Measurements from ENCODE around the gene ARSG. TPM values are rescaled to one million over a fixed set of nuclear protein-coding genes. Genes with fewer than 3 reads are reported as not detected.

ARSG gene
- total RNA-seq, 1 experiment from 2014 or later: 7.9 TPM

DNA sequence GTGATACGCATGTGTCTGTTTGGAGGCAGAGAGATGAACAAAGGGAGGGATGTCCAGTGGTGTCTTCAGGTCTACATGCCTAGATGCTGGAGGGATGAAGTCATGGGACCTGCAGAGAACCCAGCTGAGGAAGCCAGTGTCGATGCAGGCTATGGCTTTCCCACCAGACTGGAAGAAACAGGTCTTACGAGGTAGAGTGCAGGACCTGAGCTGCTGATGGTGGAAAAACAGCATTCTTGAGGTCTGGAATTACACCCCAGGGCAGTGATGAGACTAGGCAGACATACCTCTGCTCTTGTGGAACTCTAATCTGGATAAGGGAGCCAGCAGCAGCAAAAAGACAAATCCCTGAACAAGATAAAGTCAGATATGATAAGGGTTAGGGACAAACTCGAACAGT, 37.4 kb downstream of the ARSG start (continued):
- TF ChIP-seq, protein P1, sequence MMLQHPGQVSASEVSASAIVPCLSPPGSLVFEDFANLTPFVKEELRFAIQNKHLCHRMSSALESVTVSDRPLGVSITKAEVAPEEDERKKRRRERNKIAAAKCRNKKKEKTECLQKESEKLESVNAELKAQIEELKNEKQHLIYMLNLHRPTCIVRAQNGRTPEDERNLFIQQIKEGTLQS (CRISPR knock-in tag; conservative IDR thresholded peaks at IDR 0.05): no peak
- TF ChIP-seq NR2C2 (CRISPR knock-in tag; IDR thresholded peaks at IDR 0.05) (no peak), FOXK1 (CRISPR knock-in tag; IDR thresholded peaks at IDR 0.05) (no peak), HMGXB4 (CRISPR knock-in tag; IDR thresholded peaks at IDR 0.05) (no peak), SP1 (CRISPR knock-in tag; conservative IDR thresholded peaks at IDR 0.05) (no peak), SMAD4 (CRISPR knock-in tag; IDR thresholded peaks at IDR 0.05) (no peak), TCF7 (CRISPR knock-in tag; IDR thresholded peaks at IDR 0.05; ENCODE audit: low read depth) (no peak), NFYB (CRISPR knock-in tag; conservative IDR thresholded peaks at IDR 0.05; ENCODE audit: low read depth) (no peak), ZNF396 (CRISPR knock-in tag; IDR thresholded peaks at IDR 0.05; ENCODE audit: borderline replicate concordance) (no peak)
- TF ChIP-seq, protein P2, sequence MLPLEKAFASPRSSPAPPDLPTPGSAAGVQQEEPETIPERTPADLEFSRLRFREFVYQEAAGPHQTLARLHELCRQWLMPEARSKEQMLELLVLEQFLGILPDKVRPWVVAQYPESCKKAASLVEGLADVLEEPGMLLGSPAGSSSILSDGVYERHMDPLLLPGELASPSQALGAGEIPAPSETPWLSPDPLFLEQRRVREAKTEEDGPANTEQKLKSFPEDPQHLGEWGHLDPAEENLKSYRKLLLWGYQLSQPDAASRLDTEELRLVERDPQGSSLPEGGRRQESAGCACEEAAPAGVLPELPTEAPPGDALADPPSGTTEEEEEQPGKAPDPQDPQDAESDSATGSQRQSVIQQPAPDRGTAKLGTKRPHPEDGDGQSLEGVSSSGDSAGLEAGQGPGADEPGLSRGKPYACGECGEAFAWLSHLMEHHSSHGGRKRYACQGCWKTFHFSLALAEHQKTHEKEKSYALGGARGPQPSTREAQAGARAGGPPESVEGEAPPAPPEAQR (CRISPR knock-in tag; IDR thresholded peaks at IDR 0.05): no peak

DNA sequence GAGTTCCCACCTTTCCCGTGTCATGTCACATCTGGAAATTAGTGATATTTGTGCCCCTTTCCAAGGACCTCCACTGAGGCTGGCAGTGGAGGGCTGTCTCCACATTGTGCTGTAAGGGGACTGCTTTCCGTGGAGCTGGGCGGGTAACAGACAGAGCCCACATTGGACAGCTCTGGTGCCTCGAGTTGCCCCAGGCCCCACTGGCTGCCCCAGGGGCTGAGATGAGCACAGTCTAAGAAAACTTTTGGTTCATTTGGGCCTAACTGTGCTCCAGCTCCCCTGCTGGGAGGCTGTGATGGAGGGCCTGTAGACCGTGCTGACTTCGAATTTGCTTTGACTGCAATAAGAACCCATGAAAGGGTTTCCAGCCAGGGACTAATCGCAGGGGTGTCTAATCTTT, 38.0 kb downstream of the ARSG start:
- POLR2A ChIA-PET: interaction anchor here (0.5 kb wide), 1 partner anchor 42 kb away, joined by 6 read pairs; no protein-coding TSS in a partner anchor
- no peak for ATAC-seq
- Mint-ChIP-seq H3K4me1 (no peaks in the 10 kb centered on the region), H3K27ac (no peak overlapping the region), H3K9me3 (peaks cover 45% of the 10 kb centered on the region), H3K27me3 (ENCODE audit: low read depth) (peaks cover 6% of the 10 kb centered on the region), H3K36me3 (peaks cover 37% of the 10 kb centered on the region), H3K4me3 (no peak overlapping the region)
- CTCF ChIA-PET: interaction anchor here (1.2 to 3.2 kb wide), 2 partner anchors 69 to 156 kb away, joined by 3 to 19 read pairs; no protein-coding TSS in a partner anchor
- no peak for DNase-seq (ENCODE audit: low spot score)
- TF ChIP-seq CREB1 (CRISPR knock-in tag; IDR thresholded peaks at IDR 0.05) (no peak), USF2 (CRISPR knock-in tag; IDR thresholded peaks at IDR 0.05) (no peak), MXD4 (CRISPR knock-in tag; IDR thresholded peaks at IDR 0.05; ENCODE audit: borderline replicate concordance) (no peak), FOXP1 (CRISPR knock-in tag; IDR thresholded peaks at IDR 0.05; ENCODE audit: borderline replicate concordance) (no peak), NFE2L1 (CRISPR knock-in tag; IDR thresholded peaks at IDR 0.05) (no peak), ATF6 (CRISPR knock-in tag; IDR thresholded peaks at IDR 0.05) (no peak), ZMAT4 (CRISPR knock-in tag; IDR thresholded peaks at IDR 0.05) (no peak), FOXJ3 (CRISPR knock-in tag; IDR thresholded peaks at IDR 0.05; ENCODE audit: borderline replicate concordance) (no peak), MLX (CRISPR knock-in tag; IDR thresholded peaks at IDR 0.05) (no peak), TEAD1 (CRISPR knock-in tag; IDR thresholded peaks at IDR 0.05) (no peak), ETV6 (CRISPR knock-in tag; IDR thresholded peaks at IDR 0.05) (no peak), AFF4 (CRISPR knock-in tag; IDR thresholded peaks at IDR 0.05; ENCODE audit: borderline replicate concordance) (no peak), NR2C2 (CRISPR knock-in tag; IDR thresholded peaks at IDR 0.05) (no peak)
- TF ChIP-seq, protein P3, sequence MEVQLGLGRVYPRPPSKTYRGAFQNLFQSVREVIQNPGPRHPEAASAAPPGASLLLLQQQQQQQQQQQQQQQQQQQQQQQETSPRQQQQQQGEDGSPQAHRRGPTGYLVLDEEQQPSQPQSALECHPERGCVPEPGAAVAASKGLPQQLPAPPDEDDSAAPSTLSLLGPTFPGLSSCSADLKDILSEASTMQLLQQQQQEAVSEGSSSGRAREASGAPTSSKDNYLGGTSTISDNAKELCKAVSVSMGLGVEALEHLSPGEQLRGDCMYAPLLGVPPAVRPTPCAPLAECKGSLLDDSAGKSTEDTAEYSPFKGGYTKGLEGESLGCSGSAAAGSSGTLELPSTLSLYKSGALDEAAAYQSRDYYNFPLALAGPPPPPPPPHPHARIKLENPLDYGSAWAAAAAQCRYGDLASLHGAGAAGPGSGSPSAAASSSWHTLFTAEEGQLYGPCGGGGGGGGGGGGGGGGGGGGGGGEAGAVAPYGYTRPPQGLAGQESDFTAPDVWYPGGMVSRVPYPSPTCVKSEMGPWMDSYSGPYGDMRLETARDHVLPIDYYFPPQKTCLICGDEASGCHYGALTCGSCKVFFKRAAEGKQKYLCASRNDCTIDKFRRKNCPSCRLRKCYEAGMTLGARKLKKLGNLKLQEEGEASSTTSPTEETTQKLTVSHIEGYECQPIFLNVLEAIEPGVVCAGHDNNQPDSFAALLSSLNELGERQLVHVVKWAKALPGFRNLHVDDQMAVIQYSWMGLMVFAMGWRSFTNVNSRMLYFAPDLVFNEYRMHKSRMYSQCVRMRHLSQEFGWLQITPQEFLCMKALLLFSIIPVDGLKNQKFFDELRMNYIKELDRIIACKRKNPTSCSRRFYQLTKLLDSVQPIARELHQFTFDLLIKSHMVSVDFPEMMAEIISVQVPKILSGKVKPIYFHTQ (CRISPR knock-in tag; IDR thresholded peaks at IDR 0.05): no peak
